Esophagus muscularis mucosa (tissue), 4 donors: Measurements from ENCODE around the gene MRPL32. TPM values are rescaled to one million over a fixed set of nuclear protein-coding genes. Genes with fewer than 3 reads are reported as not detected.

Experiments used
- DNase-seq: peaks from one replicate; pipeline ENCODE4 v3.0.0-alpha.2; 2017; ENCODE audit errors: extremely low spot score
- H3K27ac ChIP-seq, 4 donors: fragments of 200-600 bp; sonication (generic); replicated peaks in 1 of 4; 1 replicate in 3 of 4; 2 replicates in 1 of 4; pipeline ENCODE4 v1.5.1; 2016 to 2019; ENCODE audit warnings: mild to moderate bottlenecking in 1 of 4
- H3K27me3 ChIP-seq, 4 donors: fragments of 200-600 bp; sonication (generic); one replicate each; pipeline versions ENCODE4 v1.5.1 to v1.6.0; 2016 to 2019
- H3K36me3 ChIP-seq, 4 donors: fragments of 200-600 bp; sonication (generic); one replicate each; pipeline ENCODE4 v1.5.1; 2016 to 2019
- H3K4me1 ChIP-seq, 4 donors: fragments of 200-600 bp; sonication (generic); one replicate each; pipeline ENCODE4 v1.5.1; 2016 to 2019
- H3K4me3 ChIP-seq, 4 donors: fragments of 200-600 bp; sonication (generic); 1 replicate in 2 of 4; 2 replicates in 2 of 4; pipeline ENCODE4 v1.5.1; 2016 to 2019; ENCODE audit warnings: mild to moderate bottlenecking in 4 of 4, moderate library complexity in 1 of 4
- H3K9me3 ChIP-seq, 4 donors: fragments of 200-600 bp; sonication (generic); 1 replicate in 3 of 4; 2 replicates in 1 of 4; pipeline ENCODE4 v1.5.1; 2016 to 2019
- CTCF ChIP-seq, 3 experiments: fragments of 200-600 bp in 2 of 3; fragments of 450-650 bp in 1 of 3; sonication (generic) in 2 of 3; IDR thresholded peaks; one replicate each; pipeline ENCODE4 v1.5.1; 2017 to 2019; ENCODE audit warnings: antibody characterized with exemption in 3 of 3, mild to moderate bottlenecking in 2 of 3, moderate library complexity in 1 of 3
- EP300 ChIP-seq: sonication (generic); formaldehyde crosslinking; IDR thresholded peaks from one replicate; pipeline ENCODE4 v1.6.1; 2017; ENCODE audit warnings: antibody characterized with exemption
- POLR2A ChIP-seq: fragments of 450-650 bp; IDR thresholded peaks from one replicate; pipeline ENCODE4 v1.6.1; 2017; ENCODE audit warnings: antibody characterized with exemption, moderate library complexity, mild to moderate bottlenecking, low read depth
- POLR2AphosphoS5 ChIP-seq, 2 donors: sonication (generic); formaldehyde crosslinking; IDR thresholded peaks; one replicate each; pipeline ENCODE4 v1.6.1; 2017; ENCODE audit warnings: antibody characterized with exemption in 2 of 2
- WGBS: methylation state at CpG from one replicate; pipeline ENCODE4 v1.1.5; 2018; 5-methylcytosine and 5-hydroxymethylcytosine counted together
- intact Hi-C: fragments of 100-400 bp; cut with DNase I; formaldehyde crosslinking; loops from one replicate; pipeline ENCODE4 v1.15.1; 2023
- total RNA-seq, 4 donors: library from RNA; depleted of rRNA; stranded (reverse); fragments of >200 nt; gene quantifications; one replicate each; pipeline versions ENCODE4 v1.1.0 to v1.2.1, GENCODE V29; 2016

The MRPL32 gene
- total RNA-seq, 4 donors from 2014 or later = 40.5 to 63.3 (median 45.8) TPM

- TF ChIP-seq POLR2AphosphoS5 (IDR thresholded peaks at IDR 0.05) (no peak), CTCF (IDR thresholded peaks at IDR 0.05) (no peak), EP300 (no peak), POLR2A (no peak)
- no peak for DNase-seq
- Histone ChIP-seq H3K4me1 (peaks cover 12 to 43% (median 16%) of the 10 kb centered on the region in 4 donors), H3K27me3 (no peaks in the 10 kb centered on the region), H3K9me3 (no peaks in the 10 kb centered on the region), H3K27ac (peak overlapping the region in 1 of 4 donors; percentile 46), H3K4me3 (no peak overlapping the region), H3K36me3 (peaks cover 11 to 44% (median 26%) of the 10 kb centered on the region in 4 donors)
- WGBS = 73% methylated on average over 6 of the region's 6 CpGs
- intact Hi-C loops = no loop called here
These were observed 18.2 kb upstream of the MRPL32 start for GRCh38 chr7:42914009-42914408.

- 71% methylated on average over 4 of the region's 5 CpGs for WGBS
- intact Hi-C loops = no loop called here
- H3K27ac ChIP-seq = peak overlapping the region in 3 of 4 donors; percentile 32 to 46 (median 41)
- H3K4me3 ChIP-seq = no peak overlapping the region
- DNase-seq = no peak
- peaks cover 11 to 49% (median 30%) of the 10 kb centered on the region in 4 donors for H3K36me3 ChIP-seq
- no peaks in the 10 kb centered on the region for H3K27me3 ChIP-seq
- TF ChIP-seq EP300 (no peak), POLR2A (no peak), CTCF (IDR thresholded peaks at IDR 0.05) (no peak), POLR2AphosphoS5 (IDR thresholded peaks at IDR 0.05) (peak in 1 of 2 donors; percentile 5)
- no peaks in the 10 kb centered on the region for H3K9me3 ChIP-seq
- peaks cover 12 to 43% (median 16%) of the 10 kb centered on the region in 4 donors for H3K4me1 ChIP-seq
These were observed 17.6 kb upstream of the MRPL32 start for GRCh38 chr7:42914421-42915045.

GRCh38 chr7:42915356-42915755, 16.8 kb upstream of the MRPL32 start:
- H3K4me1 ChIP-seq = peaks cover 12 to 37% (median 14%) of the 10 kb centered on the region in 4 donors
- TF ChIP-seq POLR2A (no peak), CTCF (IDR thresholded peaks at IDR 0.05) (no peak), EP300 (no peak), POLR2AphosphoS5 (IDR thresholded peaks at IDR 0.05) (no peak)
- no peak for DNase-seq
- 24% methylated on average over 1 of the region's 1 CpG for WGBS
- peak overlapping the region in 3 of 4 donors; percentile 32 to 46 (median 41) for H3K27ac ChIP-seq
- no peaks in the 10 kb centered on the region for H3K9me3 ChIP-seq
- no peaks in the 10 kb centered on the region for H3K27me3 ChIP-seq
- no peak overlapping the region for H3K4me3 ChIP-seq
- H3K36me3 ChIP-seq = peaks cover 19 to 58% (median 38%) of the 10 kb centered on the region in 4 donors
- intact Hi-C loops = no loop called here

- H3K36me3 ChIP-seq = peaks cover 27 to 99% (median 78%) of the 10 kb centered on the region in 4 donors
- DNase-seq = no peak
- H3K4me3 ChIP-seq = no peak overlapping the region
- 94% methylated on average over 3 of the region's 3 CpGs for WGBS
- no peak for TF ChIP-seq CTCF (IDR thresholded peaks at IDR 0.05)
- TF ChIP-seq POLR2AphosphoS5 (IDR thresholded peaks at IDR 0.05) = no peak
- no peak for TF ChIP-seq POLR2A
- no peak for TF ChIP-seq EP300
- no peaks in the 10 kb centered on the region for H3K9me3 ChIP-seq
- H3K27me3 ChIP-seq = no peaks in the 10 kb centered on the region
- intact Hi-C loops = no loop called here
- no peak overlapping the region for H3K27ac ChIP-seq
- peaks cover 0 to under 1% (median 0%) of the 10 kb centered on the region in 4 donors for H3K4me1 ChIP-seq
These were observed 10.0 kb upstream of the MRPL32 start for GRCh38 chr7:42922017-42922753.
